Neural cell (in vitro differentiated cells): ENCODE measurements around the gene SEMA7A. TPM values are rescaled to one million over a fixed set of nuclear protein-coding genes. Genes with fewer than 3 reads are reported as not detected.

ENCODE experiments used
- H2AFZ ChIP-seq: fragments of 200-600, 300-800 bp; sonication (generic), shearing (Covaris generic); 2 replicates; pipeline ENCODE4 v1.6.0; 2014; ENCODE audit warnings: low read depth, mild to moderate bottlenecking, antibody characterized with exemption, low read length, moderate library complexity
- H3F3A ChIP-seq: fragments of 200-600 bp; shearing (Covaris generic); 2 replicates; pipeline ENCODE4 v1.6.1; 2016; ENCODE audit warnings: mild to moderate bottlenecking, moderate library complexity, mixed read lengths, antibody characterized with exemption, low read length; ENCODE audit not compliant: insufficient read depth, poor library complexity, severe bottlenecking
- H3K27ac ChIP-seq: fragments of 200-600, 300-800 bp; sonication (generic), shearing (Covaris generic); 2 replicates; pipeline ENCODE4 v1.5.1; 2014; ENCODE audit warnings: mild to moderate bottlenecking, low read length, moderate library complexity
- H3K27me3 ChIP-seq: fragments of 300-800, 200-600 bp; sonication (generic), shearing (Covaris generic); 2 replicates; pipeline ENCODE4 v1.6.0; 2014; ENCODE audit warnings: mild to moderate bottlenecking, low read depth, low read length, moderate library complexity; ENCODE audit not compliant: insufficient read depth
- H3K36me3 ChIP-seq: fragments of 300-800, 200-600 bp; sonication (generic), shearing (Covaris generic); 2 replicates; pipeline ENCODE4 v1.5.1; 2014; ENCODE audit warnings: mild to moderate bottlenecking, antibody characterized with exemption, low read length, moderate library complexity; ENCODE audit not compliant: insufficient read depth
- H3K4me2 ChIP-seq: fragments of 300-800, 200-600 bp; sonication (generic), shearing (Covaris generic); 2 replicates; pipeline ENCODE4 v1.6.0; 2014; ENCODE audit warnings: mild to moderate bottlenecking, low read length
- H3K4me3 ChIP-seq: fragments of 300-800, 200-600 bp; sonication (generic), shearing (Covaris generic); 2 replicates; pipeline ENCODE4 v1.5.1; 2014; ENCODE audit warnings: mild to moderate bottlenecking, low read length, moderate library complexity
- H3K79me2 ChIP-seq: fragments of 200-600 bp; shearing (Covaris generic); replicated peaks from 2 replicates; pipeline ENCODE4 v1.6.0; 2014; ENCODE audit warnings: mild to moderate bottlenecking, low read length, moderate library complexity; ENCODE audit not compliant: insufficient read depth
- H3K9ac ChIP-seq: fragments of 300-800, 200-600 bp; sonication (generic), shearing (Covaris generic); 2 replicates; pipeline ENCODE4 v1.6.1; 2016; ENCODE audit warnings: mild to moderate bottlenecking, low read length, mixed read lengths
- H3K9me2 ChIP-seq: fragments of 200-600 bp; shearing (Covaris generic); 2 replicates; pipeline ENCODE4 v1.6.1; 2016; ENCODE audit warnings: mild to moderate bottlenecking, low read length, mixed read lengths; ENCODE audit not compliant: insufficient read depth
- H3K9me3 ChIP-seq: fragments of 200-600, 300-800 bp; sonication (generic), shearing (Covaris generic); 2 replicates; pipeline ENCODE4 v1.6.1; 2016; ENCODE audit warnings: mild to moderate bottlenecking, mixed run types, low read length, moderate library complexity, mixed read lengths
- H4K20me1 ChIP-seq: fragments of 200-600 bp; shearing (Covaris generic); 2 replicates; pipeline ENCODE4 v1.6.1; 2016; ENCODE audit warnings: mild to moderate bottlenecking, mixed run types; ENCODE audit not compliant: insufficient read depth
- CTCF ChIP-seq: fragments of 450-650 bp; IDR thresholded peaks from 2 replicates; pipeline ENCODE4 v1.5.1; 2014; ENCODE audit warnings: antibody characterized with exemption, mild to moderate bottlenecking, moderate library complexity; ENCODE audit not compliant: poor library complexity, severe bottlenecking
- EP300 ChIP-seq: fragments of 450-650 bp; conservative IDR thresholded peaks from 2 replicates; pipeline ENCODE4 v1.6.1; 2014; ENCODE audit warnings: antibody characterized with exemption, mild to moderate bottlenecking, moderate library complexity; ENCODE audit not compliant: poor library complexity, severe bottlenecking
- EZH2 ChIP-seq: fragments of 200-600, 300-800 bp; shearing (Covaris generic), sonication (generic); IDR thresholded peaks from 2 replicates; pipeline ENCODE4 v1.6.1; 2014; ENCODE audit warnings: antibody characterized with exemption, low read length, borderline replicate concordance, mild to moderate bottlenecking; ENCODE audit not compliant: insufficient read depth, poor library complexity, severe bottlenecking
- MXI1 ChIP-seq: fragments of 450-650 bp; conservative IDR thresholded peaks from 2 replicates; pipeline ENCODE4 v1.6.1; 2014; ENCODE audit warnings: antibody characterized with exemption, mild to moderate bottlenecking; ENCODE audit not compliant: poor library complexity, severe bottlenecking
- POLR2AphosphoS5 ChIP-seq: IDR thresholded peaks from 2 replicates; pipeline ENCODE4 v1.6.1; 2012
- RAD21 ChIP-seq: fragments of 450-650 bp; conservative IDR thresholded peaks from 2 replicates; pipeline ENCODE4 v1.6.1; 2014; ENCODE audit warnings: antibody characterized with exemption, mild to moderate bottlenecking, moderate library complexity
- SMC3 ChIP-seq: fragments of 450-650 bp; conservative IDR thresholded peaks from 2 replicates; pipeline ENCODE4 v1.6.1; 2014; ENCODE audit warnings: antibody characterized with exemption, mild to moderate bottlenecking, moderate library complexity; ENCODE audit not compliant: poor library complexity
- TAF1 ChIP-seq: IDR thresholded peaks from 2 replicates; pipeline ENCODE4 v1.6.1; 2012; ENCODE audit warnings: low read depth
- polyA plus RNA-seq: library from polyadenylated mRNA; depleted of rRNA; stranded (reverse); fragments of >200 nt; gene quantifications from 2 replicates; pipeline ENCODE4 v1.2.3, GENCODE V29; 2014
- TF ChIP-seq, protein P1 (sequence below): IDR thresholded peaks from 2 replicates; pipeline ENCODE4 v1.6.1; 2012; ENCODE audit warnings: borderline replicate concordance

Gene SEMA7A
- polyA plus RNA-seq, 1 donor from 2014 or later, result 28.8 TPM

GRCh38 chr15:74396445-74397238 is 37.1 kb downstream of the SEMA7A start:
- no peaks in the 10 kb centered on the region for H3F3A ChIP-seq
- no peak overlapping the region for H2AFZ ChIP-seq
- H4K20me1 ChIP-seq, result no peaks in the 10 kb centered on the region
- no peak overlapping the region for H3K4me3 ChIP-seq
- H3K4me2 ChIP-seq, result no peak overlapping the region
- no peaks in the 10 kb centered on the region for H3K9me3 ChIP-seq
- no peaks in the 10 kb centered on the region for H3K36me3 ChIP-seq
- no peak overlapping the region for H3K27ac ChIP-seq
- no peak for TF ChIP-seq TAF1
- no peak for TF ChIP-seq MXI1
- no peak for TF ChIP-seq POLR2AphosphoS5
- TF ChIP-seq SMC3, result no peak
- TF ChIP-seq EP300, result no peak
- no peak for TF ChIP-seq CTCF
- TF ChIP-seq, protein P1, sequence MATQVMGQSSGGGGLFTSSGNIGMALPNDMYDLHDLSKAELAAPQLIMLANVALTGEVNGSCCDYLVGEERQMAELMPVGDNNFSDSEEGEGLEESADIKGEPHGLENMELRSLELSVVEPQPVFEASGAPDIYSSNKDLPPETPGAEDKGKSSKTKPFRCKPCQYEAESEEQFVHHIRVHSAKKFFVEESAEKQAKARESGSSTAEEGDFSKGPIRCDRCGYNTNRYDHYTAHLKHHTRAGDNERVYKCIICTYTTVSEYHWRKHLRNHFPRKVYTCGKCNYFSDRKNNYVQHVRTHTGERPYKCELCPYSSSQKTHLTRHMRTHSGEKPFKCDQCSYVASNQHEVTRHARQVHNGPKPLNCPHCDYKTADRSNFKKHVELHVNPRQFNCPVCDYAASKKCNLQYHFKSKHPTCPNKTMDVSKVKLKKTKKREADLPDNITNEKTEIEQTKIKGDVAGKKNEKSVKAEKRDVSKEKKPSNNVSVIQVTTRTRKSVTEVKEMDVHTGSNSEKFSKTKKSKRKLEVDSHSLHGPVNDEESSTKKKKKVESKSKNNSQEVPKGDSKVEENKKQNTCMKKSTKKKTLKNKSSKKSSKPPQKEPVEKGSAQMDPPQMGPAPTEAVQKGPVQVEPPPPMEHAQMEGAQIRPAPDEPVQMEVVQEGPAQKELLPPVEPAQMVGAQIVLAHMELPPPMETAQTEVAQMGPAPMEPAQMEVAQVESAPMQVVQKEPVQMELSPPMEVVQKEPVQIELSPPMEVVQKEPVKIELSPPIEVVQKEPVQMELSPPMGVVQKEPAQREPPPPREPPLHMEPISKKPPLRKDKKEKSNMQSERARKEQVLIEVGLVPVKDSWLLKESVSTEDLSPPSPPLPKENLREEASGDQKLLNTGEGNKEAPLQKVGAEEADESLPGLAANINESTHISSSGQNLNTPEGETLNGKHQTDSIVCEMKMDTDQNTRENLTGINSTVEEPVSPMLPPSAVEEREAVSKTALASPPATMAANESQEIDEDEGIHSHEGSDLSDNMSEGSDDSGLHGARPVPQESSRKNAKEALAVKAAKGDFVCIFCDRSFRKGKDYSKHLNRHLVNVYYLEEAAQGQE, result no peak
- no peak for TF ChIP-seq RAD21
- no peak for TF ChIP-seq EZH2
- no peaks in the 10 kb centered on the region for H3K9me2 ChIP-seq
- no peaks in the 10 kb centered on the region for H3K79me2 ChIP-seq
- no peaks in the 10 kb centered on the region for H3K27me3 ChIP-seq
- H3K9ac ChIP-seq, result no peak overlapping the region

DNA sequence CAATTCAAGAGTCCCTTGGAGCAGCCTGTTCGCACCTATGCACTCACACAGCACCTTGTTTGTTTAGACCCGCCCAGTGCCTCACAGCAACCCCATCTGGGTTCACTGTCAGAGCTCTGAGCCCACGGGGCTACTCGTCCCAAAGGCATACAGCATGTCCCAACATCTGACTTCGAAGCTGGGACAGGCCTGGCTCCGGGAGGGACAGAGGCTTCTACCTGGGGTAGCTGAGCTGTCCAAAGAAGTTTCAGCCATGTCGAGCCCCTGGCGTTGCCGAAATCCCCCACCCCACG is 37.7 kb downstream of the SEMA7A start:
- Histone ChIP-seq H3F3A (no peaks in the 10 kb centered on the region), H3K9ac (no peak overlapping the region), H4K20me1 (no peaks in the 10 kb centered on the region), H3K27ac (no peak overlapping the region), H3K4me2 (no peak overlapping the region), H3K9me2 (no peaks in the 10 kb centered on the region), H2AFZ (no peak overlapping the region), H3K79me2 (no peaks in the 10 kb centered on the region), H3K27me3 (no peaks in the 10 kb centered on the region), H3K36me3 (no peaks in the 10 kb centered on the region), H3K9me3 (no peaks in the 10 kb centered on the region), H3K4me3 (no peak overlapping the region)
- TF ChIP-seq EP300 (no peak), SMC3 (no peak), MXI1 (no peak), TAF1 (no peak), CTCF (no peak), POLR2AphosphoS5 (no peak), RAD21 (no peak), EZH2 (no peak)
- TF ChIP-seq, protein P1, result no peak
